ENCODE data around the gene HLA-A.

The HLA-A gene

GRCh38 chr6:29942275-29943052, at the start of gene HLA-A:
TSS of gene HLA-A (plus strand) at chr6:29942532. CDS start at chr6:29942554, 22 bp downstream.
- Histone ChIP-seq H3K4me3 (peak within 1 kb of the TSS; percentile 81), H3K4me1 (peaks cover 23% of the 10 kb centered on the region), H3K36me3 (peaks cover 35% of the 10 kb centered on the region), H4K20me1 (peaks cover 39% of the 10 kb centered on the region), H3K27ac (peak within 1 kb of the TSS; percentile 85), H3K9me3 (no peaks in the 10 kb centered on the region), H3K9ac (peak within 1 kb of the TSS; percentile 84), H3K4me2 (peak within 1 kb of the TSS; percentile 87), H3K27me3 (no peaks in the 10 kb centered on the region)
- TF ChIP-seq Cebpa-rat (IDR thresholded peaks at IDR 0.05), result no peak

DNA sequence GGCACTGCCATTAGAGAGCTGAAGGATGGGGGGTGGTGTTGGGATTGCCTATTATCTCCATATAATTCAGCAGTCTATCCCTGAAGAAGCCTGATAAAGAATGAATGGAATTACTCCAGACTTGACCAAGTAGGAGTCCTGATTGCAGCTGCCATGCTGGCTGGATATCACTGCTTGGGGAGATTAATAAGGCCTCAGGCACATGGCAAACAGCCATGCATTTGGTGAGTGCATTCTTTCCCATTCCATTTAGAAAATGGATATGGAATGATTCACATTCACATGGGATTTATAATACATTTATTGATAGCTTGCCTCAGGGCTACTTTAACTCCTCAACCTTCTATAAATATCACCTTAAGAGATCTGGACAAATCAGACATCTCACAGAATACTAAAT, 49.6 kb upstream of the HLA-A start:
- Histone ChIP-seq H3K36me3 (no peaks in the 10 kb centered on the region), H3K4me3 (no peak overlapping the region), H3K9ac (no peak overlapping the region), H3K27ac (no peak overlapping the region), H3K4me2 (no peak overlapping the region), H3K27me3 (peaks cover 10% of the 10 kb centered on the region), H3K4me1 (no peaks in the 10 kb centered on the region; the same call in 1 of the 2 replicates), H4K20me1 (no peaks in the 10 kb centered on the region), H3K9me3 (no peaks in the 10 kb centered on the region)
- TF ChIP-seq Cebpa-rat (IDR thresholded peaks at IDR 0.05), result no peak

- no peak for TF ChIP-seq Cebpa-rat (IDR thresholded peaks at IDR 0.05)
- no peaks in the 10 kb centered on the region for H3K4me1 ChIP-seq
- H3K9me3 ChIP-seq, result no peaks in the 10 kb centered on the region
- H4K20me1 ChIP-seq, result no peaks in the 10 kb centered on the region
- H3K4me3 ChIP-seq, result no peak overlapping the region
- H3K4me2 ChIP-seq, result no peak overlapping the region
- H3K36me3 ChIP-seq, result no peaks in the 10 kb centered on the region
- no peaks in the 10 kb centered on the region for H3K27me3 ChIP-seq
- H3K9ac ChIP-seq, result no peak overlapping the region
- H3K27ac ChIP-seq, result no peak overlapping the region
Measured at GRCh38 chr6:29899281-29899680, 43.1 kb upstream of the HLA-A start.

- TF ChIP-seq Cebpa-rat (IDR thresholded peaks at IDR 0.05), result no peak
- Histone ChIP-seq H3K4me3 (no peak overlapping the region), H3K9me3 (no peaks in the 10 kb centered on the region), H3K27ac (no peak overlapping the region), H3K27me3 (no peaks in the 10 kb centered on the region), H3K4me1 (no peaks in the 10 kb centered on the region), H4K20me1 (no peaks in the 10 kb centered on the region), H3K4me2 (no peak overlapping the region), H3K36me3 (no peaks in the 10 kb centered on the region), H3K9ac (no peak overlapping the region)
Measured at GRCh38 chr6:29905286-29905685, 37.0 kb upstream of the HLA-A start.

DNA sequence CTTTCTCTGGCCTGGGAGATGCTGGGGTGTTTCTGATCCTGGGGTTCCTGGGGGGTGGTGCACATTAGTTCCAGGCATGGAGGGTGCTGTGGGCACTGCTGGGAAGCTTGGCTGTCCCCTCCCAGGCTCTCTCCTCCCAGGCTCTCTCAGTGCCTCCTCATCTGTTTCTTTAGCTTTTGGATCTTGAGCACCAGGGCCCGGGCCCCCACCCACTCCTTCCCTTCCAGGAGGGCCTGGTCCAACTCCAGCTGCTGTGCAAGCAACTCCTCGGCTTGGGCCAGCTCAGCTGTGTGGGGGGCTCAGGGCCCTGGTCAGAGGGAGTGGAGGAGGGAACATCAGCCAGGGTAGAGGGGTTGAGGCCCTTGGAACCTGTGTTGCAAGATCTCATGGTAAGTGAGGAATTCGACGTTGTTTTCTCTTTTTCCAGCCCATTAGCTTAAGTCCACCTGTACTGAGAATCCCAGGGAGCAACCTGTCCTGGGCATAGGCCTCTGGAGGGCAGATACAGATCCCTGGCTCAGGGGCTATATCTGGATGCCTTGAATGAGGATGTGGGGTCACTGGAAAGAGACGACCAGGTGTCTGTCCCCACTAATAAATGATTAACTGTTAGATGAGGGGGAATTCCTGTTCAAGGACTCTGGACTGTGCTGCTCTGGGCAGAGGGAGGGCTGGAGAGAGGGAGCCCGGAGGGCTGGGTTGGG, 34.5 kb upstream of the HLA-A start:
- no peak overlapping the region for H3K4me2 ChIP-seq
- no peak overlapping the region for H3K9ac ChIP-seq
- no peaks in the 10 kb centered on the region for H3K4me1 ChIP-seq
- no peaks in the 10 kb centered on the region for H3K36me3 ChIP-seq
- H3K27me3 ChIP-seq, result no peaks in the 10 kb centered on the region
- no peaks in the 10 kb centered on the region for H3K9me3 ChIP-seq
- no peak overlapping the region for H3K4me3 ChIP-seq
- H3K27ac ChIP-seq, result no peak overlapping the region
- H4K20me1 ChIP-seq, result no peaks in the 10 kb centered on the region
- TF ChIP-seq Cebpa-rat (IDR thresholded peaks at IDR 0.05), result no peak

GRCh38 chr6:29908341-29908662, 34.0 kb upstream of the HLA-A start:
- H3K9me3 ChIP-seq, result no peaks in the 10 kb centered on the region
- H3K4me1 ChIP-seq, result no peaks in the 10 kb centered on the region
- H3K4me2 ChIP-seq, result no peak overlapping the region
- no peaks in the 10 kb centered on the region for H4K20me1 ChIP-seq
- H3K4me3 ChIP-seq, result no peak overlapping the region
- no peaks in the 10 kb centered on the region for H3K27me3 ChIP-seq
- H3K27ac ChIP-seq, result no peak overlapping the region
- H3K9ac ChIP-seq, result no peak overlapping the region
- TF ChIP-seq Cebpa-rat (IDR thresholded peaks at IDR 0.05), result no peak
- no peaks in the 10 kb centered on the region for H3K36me3 ChIP-seq

DNA sequence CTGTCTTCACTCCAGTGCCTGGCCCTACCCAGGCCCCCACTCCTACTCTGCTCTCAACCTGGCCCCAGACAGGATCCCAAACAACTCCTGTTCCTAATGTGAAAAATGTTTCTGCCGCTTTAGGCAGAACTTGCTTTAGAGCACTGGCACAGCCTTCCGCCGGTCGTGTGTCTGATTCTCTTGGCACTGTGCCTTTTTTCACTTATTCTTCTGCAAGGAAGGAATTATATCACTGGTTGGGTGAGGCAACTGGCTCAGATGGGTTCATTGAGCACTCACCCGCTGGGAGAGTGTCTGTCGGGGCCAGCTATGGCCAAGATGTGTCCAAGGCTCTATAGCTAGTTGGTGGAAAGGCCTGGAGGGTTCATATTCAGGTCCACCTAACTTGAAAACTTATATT, 33.6 kb upstream of the HLA-A start:
- H4K20me1 ChIP-seq, result no peaks in the 10 kb centered on the region
- H3K36me3 ChIP-seq, result no peaks in the 10 kb centered on the region
- no peak for TF ChIP-seq Cebpa-rat (IDR thresholded peaks at IDR 0.05)
- no peak overlapping the region for H3K27ac ChIP-seq
- H3K4me3 ChIP-seq, result no peak overlapping the region
- H3K9me3 ChIP-seq, result no peaks in the 10 kb centered on the region
- no peaks in the 10 kb centered on the region for H3K4me1 ChIP-seq
- H3K27me3 ChIP-seq, result no peaks in the 10 kb centered on the region
- H3K4me2 ChIP-seq, result no peak overlapping the region
- H3K9ac ChIP-seq, result no peak overlapping the region

GRCh38 chr6:29909985-29910384, 32.3 kb upstream of the HLA-A start:
- no peak for TF ChIP-seq Cebpa-rat (IDR thresholded peaks at IDR 0.05)
- H3K9me3 ChIP-seq, result no peaks in the 10 kb centered on the region
- H3K4me1 ChIP-seq, result no peaks in the 10 kb centered on the region
- no peak overlapping the region for H3K27ac ChIP-seq
- H3K9ac ChIP-seq, result no peak overlapping the region
- H4K20me1 ChIP-seq, result no peaks in the 10 kb centered on the region
- no peaks in the 10 kb centered on the region for H3K36me3 ChIP-seq
- no peaks in the 10 kb centered on the region for H3K27me3 ChIP-seq
- H3K4me2 ChIP-seq, result no peak overlapping the region
- no peak overlapping the region for H3K4me3 ChIP-seq

DNA sequence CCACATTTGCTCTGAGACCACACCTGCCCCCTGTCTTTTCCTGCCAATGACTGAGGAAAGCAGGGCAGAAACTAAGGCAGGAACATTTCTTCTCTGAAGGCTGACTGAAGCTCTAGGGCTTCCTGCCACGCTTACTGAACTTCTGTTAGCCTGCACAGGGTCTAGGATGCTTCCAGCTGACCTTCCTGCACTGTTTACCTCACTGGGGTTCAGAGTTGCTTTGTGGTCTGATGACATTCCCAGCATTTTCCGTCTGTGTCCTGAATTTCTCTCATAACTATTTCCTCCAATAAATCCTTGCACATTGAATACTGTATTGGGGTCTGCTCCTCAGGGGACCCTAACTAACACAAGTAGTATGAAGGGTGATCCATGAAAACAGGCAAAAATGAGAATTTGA, 29.5 kb upstream of the HLA-A start:
- H3K9ac ChIP-seq, result no peak overlapping the region
- H3K4me3 ChIP-seq, result no peak overlapping the region
- no peaks in the 10 kb centered on the region for H3K27me3 ChIP-seq
- no peak overlapping the region for H3K4me2 ChIP-seq
- H3K4me1 ChIP-seq, result no peaks in the 10 kb centered on the region
- no peaks in the 10 kb centered on the region for H3K36me3 ChIP-seq
- H4K20me1 ChIP-seq, result no peaks in the 10 kb centered on the region
- no peaks in the 10 kb centered on the region for H3K9me3 ChIP-seq
- TF ChIP-seq Cebpa-rat (IDR thresholded peaks at IDR 0.05), result no peak
- H3K27ac ChIP-seq, result no peak overlapping the region

GRCh38 chr6:29916741-29917140, 25.6 kb upstream of the HLA-A start:
- Histone ChIP-seq H3K36me3 (no peaks in the 10 kb centered on the region), H3K4me3 (no peak overlapping the region), H3K4me1 (no peaks in the 10 kb centered on the region), H3K4me2 (no peak overlapping the region), H3K27me3 (no peaks in the 10 kb centered on the region), H3K9ac (no peak overlapping the region), H3K9me3 (no peaks in the 10 kb centered on the region), H4K20me1 (no peaks in the 10 kb centered on the region), H3K27ac (no peak overlapping the region)
- no peak for TF ChIP-seq Cebpa-rat (IDR thresholded peaks at IDR 0.05)

All from BLaER1 (cell line).